ENCODE data around the gene TPK1. TPM values are rescaled to one million over a fixed set of nuclear protein-coding genes. Genes with fewer than 3 reads are reported as not detected.
A peak's percentile ranks its signal among the peaks of the same experiment; 100 is the strongest.

TPK1 gene
- total and polyA plus RNA-seq, 4 donors: 6.7 to 14.1 (median 12.4) TPM

GRCh38 chr7:144671429-144671828 is 164.4 kb downstream of the TPK1 start:
- intact Hi-C loops (cut with DNase I): no loop called here
- H3K27ac ChIP-seq (ENCODE audit: low read depth in 1 of 2, low read length in 2 of 2): no peak overlapping the region
- H3K27me3 ChIP-seq (ENCODE audit: control insufficient read depth in 1 of 2, insufficient read depth in 2 of 2, low read length in 1 of 2): no peaks in the 10 kb centered on the region
- no peaks in the 10 kb centered on the region for H3K9me3 ChIP-seq (ENCODE audit: control insufficient read depth, low read length)
- no peak overlapping the region for H3K4me3 ChIP-seq (ENCODE audit: low read length in 2 of 2)
- DNase-seq: no peak
- no peaks in the 10 kb centered on the region for H3K36me3 ChIP-seq (ENCODE audit: control insufficient read depth in 1 of 2, insufficient read depth in 2 of 2, low read length in 1 of 2)
- WGBS, 2 donors: 88 to 90% methylated on average over 4 of the region's 4 CpGs
- no peaks in the 10 kb centered on the region for H3K4me1 ChIP-seq (ENCODE audit: control insufficient read depth in 1 of 2, insufficient read depth in 2 of 2, low read length in 2 of 2)
- ATAC-seq (ENCODE audit: low FRiP score): no peak

GRCh38 chr7:144670218-144670617 is 165.6 kb downstream of the TPK1 start:
- no peaks in the 10 kb centered on the region for H3K36me3 ChIP-seq (ENCODE audit: control insufficient read depth in 1 of 2, insufficient read depth in 2 of 2, low read length in 1 of 2)
- ATAC-seq (ENCODE audit: low FRiP score): peak; percentile 36
- DNase-seq: no peak
- no peak overlapping the region for H3K27ac ChIP-seq (ENCODE audit: low read depth in 1 of 2, low read length in 2 of 2)
- intact Hi-C loops (cut with DNase I): no loop called here
- 7 to 11% methylated on average over 3 of the region's 3 CpGs for WGBS, 2 donors
- H3K4me3 ChIP-seq (ENCODE audit: low read length in 2 of 2): no peak overlapping the region
- no peaks in the 10 kb centered on the region for H3K4me1 ChIP-seq (ENCODE audit: control insufficient read depth in 1 of 2, insufficient read depth in 2 of 2, low read length in 2 of 2)
- H3K27me3 ChIP-seq (ENCODE audit: control insufficient read depth in 1 of 2, insufficient read depth in 2 of 2, low read length in 1 of 2): no peaks in the 10 kb centered on the region
- H3K9me3 ChIP-seq (ENCODE audit: control insufficient read depth, low read length): no peaks in the 10 kb centered on the region

GRCh38 chr7:144668503-144668902 is 167.3 kb downstream of the TPK1 start:
- ATAC-seq (ENCODE audit: low FRiP score) (no peak), DNase-seq (no peak)
- WGBS, 2 donors: 81 to 93% methylated on average over 1 of the region's 1 CpG
- Histone ChIP-seq H3K36me3 (ENCODE audit: control insufficient read depth in 1 of 2, insufficient read depth in 2 of 2, low read length in 1 of 2) (no peaks in the 10 kb centered on the region), H3K4me1 (ENCODE audit: control insufficient read depth in 1 of 2, insufficient read depth in 2 of 2, low read length in 2 of 2) (no peaks in the 10 kb centered on the region), H3K4me3 (ENCODE audit: low read length in 2 of 2) (no peak overlapping the region), H3K27ac (ENCODE audit: low read depth in 1 of 2, low read length in 2 of 2) (no peak overlapping the region), H3K9me3 (ENCODE audit: control insufficient read depth, low read length) (peaks cover 2% of the 10 kb centered on the region), H3K27me3 (ENCODE audit: control insufficient read depth in 1 of 2, insufficient read depth in 2 of 2, low read length in 1 of 2) (no peaks in the 10 kb centered on the region)
- intact Hi-C loops (cut with DNase I): no loop called here

GRCh38 chr7:144665689-144666381 is 170.0 kb downstream of the TPK1 start:
- WGBS, 2 donors: 81% methylated on average over 2 of the region's 2 CpGs

GRCh38 chr7:144659211-144659610 is 176.6 kb downstream of the TPK1 start:
- no peak for ATAC-seq (ENCODE audit: low FRiP score)
- H3K4me1 ChIP-seq (ENCODE audit: control insufficient read depth in 1 of 2, insufficient read depth in 2 of 2, low read length in 2 of 2): no peaks in the 10 kb centered on the region
- 90 to 93% methylated on average over 9 of the region's 9 CpGs for WGBS, 2 donors
- DNase-seq: no peak
- H3K9me3 ChIP-seq (ENCODE audit: control insufficient read depth, low read length): no peaks in the 10 kb centered on the region
- H3K27ac ChIP-seq (ENCODE audit: low read depth in 1 of 2, low read length in 2 of 2): no peak overlapping the region
- H3K4me3 ChIP-seq (ENCODE audit: low read length in 2 of 2): no peak overlapping the region
- H3K36me3 ChIP-seq (ENCODE audit: control insufficient read depth in 1 of 2, insufficient read depth in 2 of 2, low read length in 1 of 2): no peaks in the 10 kb centered on the region
- intact Hi-C loops (cut with DNase I): no loop called here
- no peaks in the 10 kb centered on the region for H3K27me3 ChIP-seq (ENCODE audit: control insufficient read depth in 1 of 2, insufficient read depth in 2 of 2, low read length in 1 of 2)

More at GRCh38 chr7:144665689-144666381, 170.0 kb downstream of the TPK1 start:
- DNase-seq (no peak), ATAC-seq (ENCODE audit: low FRiP score) (no peak)
- no peaks in the 10 kb centered on the region for H3K27me3 ChIP-seq (ENCODE audit: control insufficient read depth in 1 of 2, insufficient read depth in 2 of 2, low read length in 1 of 2)
- intact Hi-C loops (cut with DNase I): no loop called here
- peaks cover 2% of the 10 kb centered on the region for H3K9me3 ChIP-seq (ENCODE audit: control insufficient read depth, low read length)
- no peak overlapping the region for H3K27ac ChIP-seq (ENCODE audit: low read depth in 1 of 2, low read length in 2 of 2)
- H3K4me1 ChIP-seq (ENCODE audit: control insufficient read depth in 1 of 2, insufficient read depth in 2 of 2, low read length in 2 of 2): no peaks in the 10 kb centered on the region
- H3K4me3 ChIP-seq (ENCODE audit: low read length in 2 of 2): no peak overlapping the region
- no peaks in the 10 kb centered on the region for H3K36me3 ChIP-seq (ENCODE audit: control insufficient read depth in 1 of 2, insufficient read depth in 2 of 2, low read length in 1 of 2)

GRCh38 chr7:144656965-144657517 is 178.8 kb downstream of the TPK1 start:
- no peaks in the 10 kb centered on the region for H3K36me3 ChIP-seq (ENCODE audit: control insufficient read depth in 1 of 2, insufficient read depth in 2 of 2, low read length in 1 of 2)
- intact Hi-C loops (cut with DNase I): no loop called here
- no peaks in the 10 kb centered on the region for H3K4me1 ChIP-seq (ENCODE audit: control insufficient read depth in 1 of 2, insufficient read depth in 2 of 2, low read length in 2 of 2)
- H3K27ac ChIP-seq (ENCODE audit: low read depth in 1 of 2, low read length in 2 of 2): no peak overlapping the region
- H3K9me3 ChIP-seq (ENCODE audit: control insufficient read depth, low read length): no peaks in the 10 kb centered on the region
- no peak for DNase-seq
- ATAC-seq (ENCODE audit: low FRiP score): no peak
- WGBS, 2 donors: 37 to 39% methylated on average over 6 of the region's 6 CpGs
- no peaks in the 10 kb centered on the region for H3K27me3 ChIP-seq (ENCODE audit: control insufficient read depth in 1 of 2, insufficient read depth in 2 of 2, low read length in 1 of 2)
- H3K4me3 ChIP-seq (ENCODE audit: low read length in 2 of 2): no peak overlapping the region

GRCh38 chr7:144653449-144653848 is 182.4 kb downstream of the TPK1 start:
- Histone ChIP-seq H3K27ac (ENCODE audit: low read depth in 1 of 2, low read length in 2 of 2) (no peak overlapping the region), H3K36me3 (ENCODE audit: control insufficient read depth in 1 of 2, insufficient read depth in 2 of 2, low read length in 1 of 2) (no peaks in the 10 kb centered on the region), H3K4me1 (ENCODE audit: control insufficient read depth in 1 of 2, insufficient read depth in 2 of 2, low read length in 2 of 2) (no peaks in the 10 kb centered on the region), H3K9me3 (ENCODE audit: control insufficient read depth, low read length) (no peaks in the 10 kb centered on the region), H3K4me3 (ENCODE audit: low read length in 2 of 2) (no peak overlapping the region), H3K27me3 (ENCODE audit: control insufficient read depth in 1 of 2, insufficient read depth in 2 of 2, low read length in 1 of 2) (no peaks in the 10 kb centered on the region)
- no peak for DNase-seq
- 77 to 82% methylated on average over 5 of the region's 5 CpGs for WGBS, 2 donors
- intact Hi-C loops (cut with DNase I): no loop called here
- ATAC-seq (ENCODE audit: low FRiP score): no peak

- no peaks in the 10 kb centered on the region for H3K27me3 ChIP-seq (ENCODE audit: control insufficient read depth in 1 of 2, insufficient read depth in 2 of 2, low read length in 1 of 2)
- no peaks in the 10 kb centered on the region for H3K4me1 ChIP-seq (ENCODE audit: control insufficient read depth in 1 of 2, insufficient read depth in 2 of 2, low read length in 2 of 2)
These were observed 185.4 kb downstream of the TPK1 start for GRCh38 chr7:144650439-144650838.

GRCh38 chr7:144649120-144649519 is 186.7 kb downstream of the TPK1 start:
- H3K27ac ChIP-seq (ENCODE audit: low read depth in 1 of 2, low read length in 2 of 2): no peak overlapping the region
- H3K27me3 ChIP-seq (ENCODE audit: control insufficient read depth in 1 of 2, insufficient read depth in 2 of 2, low read length in 1 of 2): no peaks in the 10 kb centered on the region
- H3K4me3 ChIP-seq (ENCODE audit: low read length in 2 of 2): no peak overlapping the region
- no peaks in the 10 kb centered on the region for H3K36me3 ChIP-seq (ENCODE audit: control insufficient read depth in 1 of 2, insufficient read depth in 2 of 2, low read length in 1 of 2)
- ATAC-seq (ENCODE audit: low FRiP score): no peak
- intact Hi-C loops (cut with DNase I): no loop called here
- 93 to 95% methylated on average over 2 of the region's 2 CpGs for WGBS, 2 donors
- no peaks in the 10 kb centered on the region for H3K9me3 ChIP-seq (ENCODE audit: control insufficient read depth, low read length)
- no peaks in the 10 kb centered on the region for H3K4me1 ChIP-seq (ENCODE audit: control insufficient read depth in 1 of 2, insufficient read depth in 2 of 2, low read length in 2 of 2)
- DNase-seq: no peak

More at GRCh38 chr7:144650439-144650838, 185.4 kb downstream of the TPK1 start:
- intact Hi-C loops (cut with DNase I): no loop called here
- H3K4me3 ChIP-seq (ENCODE audit: low read length in 2 of 2): no peak overlapping the region
- ATAC-seq (ENCODE audit: low FRiP score) (no peak), DNase-seq (peak in 1 of 2 donors; percentile 72)
- 98 to 99% methylated on average over 19 to 24 of the region's 24 CpGs for WGBS, 2 donors
- no peak overlapping the region for H3K27ac ChIP-seq (ENCODE audit: low read depth in 1 of 2, low read length in 2 of 2)
- no peaks in the 10 kb centered on the region for H3K9me3 ChIP-seq (ENCODE audit: control insufficient read depth, low read length)
- H3K36me3 ChIP-seq (ENCODE audit: control insufficient read depth in 1 of 2, insufficient read depth in 2 of 2, low read length in 1 of 2): no peaks in the 10 kb centered on the region

All from aorta (tissue), 5 donors.